B cell (primary cell): ENCODE data around the gene SNAP47. TPM values are rescaled to one million over a fixed set of nuclear protein-coding genes. Genes with fewer than 3 reads are reported as not detected.

ENCODE experiments used
- ATAC-seq: fragments of 200-7000 bp; cut with Tn5 transposase; one replicate; pipeline ENCODE4 v1.10.0; 2021; ENCODE audit warnings: low read depth, mild to moderate bottlenecking, moderate number of reproducible peaks, moderate library complexity
- CTCF ChIA-PET: fragments of 350-600 bp; sonication (Branson Sonifier 250); formaldehyde crosslinking; loops from one replicate; lab custom pipeline; 2021; ENCODE audit warnings: antibody characterized with exemption, inconsistent platforms; lab: Charles Lee
- POLR2A ChIA-PET: fragments of 350-600 bp; sonication (Branson Sonifier 250); formaldehyde crosslinking; loops from one replicate; lab custom pipeline; 2021; ENCODE audit warnings: antibody characterized with exemption; lab: Charles Lee
- DNase-seq: peaks from one replicate; pipeline ENCODE4 v3.0.0; 2013
- H2AFZ ChIP-seq: 2 replicates; pipeline ENCODE4 v1.6.1; 2012; ENCODE audit warnings: mild to moderate bottlenecking, low read depth, low read length; ENCODE audit not compliant: insufficient read depth, poor library complexity, severe bottlenecking
- H3K27ac ChIP-seq, 2 donors: 1 replicate in 1 of 2; 2 replicates in 1 of 2; pipeline ENCODE4 v1.5.1; 2012 to 2013; ENCODE audit warnings: low read length in 2 of 2, mild to moderate bottlenecking in 2 of 2, moderate library complexity in 1 of 2
- H3K27me3 ChIP-seq, 4 experiments: fragments of 200-600 bp in 1 of 4; sonication (generic) in 1 of 4; replicated peaks in 1 of 4; 1 replicate in 2 of 4; 2 replicates in 2 of 4; pipeline versions ENCODE4 v1.6.1 to v1.7.0; 2013 to 2016; ENCODE audit warnings: low read length in 3 of 4, mild to moderate bottlenecking in 2 of 4, mixed read lengths in 1 of 4, moderate library complexity in 1 of 4; ENCODE audit not compliant: insufficient read depth in 4 of 4, control insufficient read depth in 3 of 4; ENCODE audit errors: control extremely low read depth in 1 of 4
- H3K36me3 ChIP-seq, 2 experiments: replicated peaks in 1 of 2; 1 replicate in 1 of 2; 2 replicates in 1 of 2; pipeline versions ENCODE4 v1.6.1 to v1.7.1; 2013; ENCODE audit warnings: low read length in 1 of 2; ENCODE audit not compliant: insufficient read depth in 2 of 2, control insufficient read depth in 1 of 2; ENCODE audit errors: control extremely low read depth in 1 of 2, extremely low read depth in 1 of 2
- H3K4me1 ChIP-seq, 2 donors: fragments of 200-600 bp in 1 of 2; sonication (generic) in 1 of 2; 1 replicate in 1 of 2; 2 replicates in 1 of 2; pipeline versions ENCODE4 v1.5.1 to v1.6.1; 2013 to 2017; ENCODE audit warnings: low read length in 2 of 2; ENCODE audit not compliant: control insufficient read depth in 2 of 2, insufficient read depth in 2 of 2
- H3K4me2 ChIP-seq: replicated peaks from 2 replicates; pipeline ENCODE3; 2012; ENCODE audit warnings: mild to moderate bottlenecking, low read depth, low read length; ENCODE audit not compliant: poor library complexity, severe bottlenecking
- H3K4me3 ChIP-seq, 5 experiments: fragments of 200-600 bp in 1 of 5; sonication (generic) in 1 of 5; 1 replicate in 3 of 5; 2 replicates in 2 of 5; pipeline versions ENCODE4 v1.5.1 to v1.7.0; 2011 to 2016; ENCODE audit warnings: low read length in 4 of 5, mild to moderate bottlenecking in 4 of 5, low read depth in 2 of 5, control low read depth in 1 of 5, moderate library complexity in 1 of 5; ENCODE audit not compliant: insufficient read depth in 1 of 5; ENCODE audit errors: control extremely low read depth in 1 of 5, extremely low read depth in 1 of 5
- H3K79me2 ChIP-seq: fragments of 200-600 bp; sonication (generic); one replicate; pipeline ENCODE4 v1.6.0; 2016; ENCODE audit warnings: low read length; ENCODE audit not compliant: control insufficient read depth, insufficient read depth
- H3K9ac ChIP-seq: fragments of 200-600 bp; sonication (generic); 2 replicates; pipeline ENCODE4 v1.6.1; 2017; ENCODE audit warnings: mild to moderate bottlenecking, low read length, moderate library complexity
- H3K9me3 ChIP-seq, 3 donors: one replicate each; pipeline versions ENCODE4 v1.6.1 to v1.7.1; 2013; ENCODE audit warnings: low read length in 2 of 3; ENCODE audit not compliant: control insufficient read depth in 2 of 3, insufficient read depth in 1 of 3; ENCODE audit errors: control extremely low read depth in 1 of 3
- H4K20me1 ChIP-seq: 2 replicates; pipeline ENCODE4 v1.6.0; 2012; ENCODE audit warnings: mild to moderate bottlenecking, low read length; ENCODE audit not compliant: insufficient read depth, control insufficient read depth, poor library complexity, severe bottlenecking
- H3K27ac Mint-ChIP-seq: one replicate; pipeline ENCODE4 v1.8.0; 2021; ENCODE audit warnings: mixed read lengths
- H3K27me3 Mint-ChIP-seq: one replicate; pipeline ENCODE4 v1.8.0; 2021; ENCODE audit warnings: mixed read lengths
- H3K4me1 Mint-ChIP-seq: one replicate; pipeline ENCODE4 v1.8.0; 2021; ENCODE audit warnings: mixed read lengths
- H3K4me3 Mint-ChIP-seq: one replicate; pipeline ENCODE4 v1.8.0; 2021; ENCODE audit warnings: mixed read lengths
- H3K9me3 Mint-ChIP-seq: one replicate; pipeline ENCODE4 v1.8.0; 2022; ENCODE audit warnings: mixed read lengths; ENCODE audit not compliant: insufficient read depth
- CTCF ChIP-seq: fragments of 200-600 bp; IDR thresholded peaks from one replicate; pipeline ENCODE4 v1.8.0; 2022; ENCODE audit warnings: antibody characterized with exemption, mild to moderate bottlenecking
- EZH2 ChIP-seq: IDR thresholded peaks from 2 replicates; pipeline ENCODE4 v1.6.1; 2012; ENCODE audit warnings: borderline replicate concordance, low read depth, mild to moderate bottlenecking, moderate library complexity, low read length; ENCODE audit not compliant: insufficient read depth, poor library complexity, severe bottlenecking
- WGBS: methylation state at CpG from one replicate; pipeline ENCODE4 v1.1.5; 2013; ENCODE audit warnings: missing lambda C conversion rate; ENCODE audit not compliant: insufficient coverage; 5-methylcytosine and 5-hydroxymethylcytosine counted together
- intact Hi-C: fragments of 100-400 bp; cut with micrococcal nuclease; formaldehyde crosslinking; loops from one replicate; pipeline ENCODE4 v1.10.0; 2022
- polyA plus RNA-seq: library from polyadenylated mRNA; depleted of rRNA; stranded (reverse); fragments of >200 nt; gene quantifications from 2 replicates; pipeline ENCODE4 v1.2.3, GENCODE V29; 2012
- total RNA-seq, 2 donors: library from RNA; stranded (reverse); fragments of 120-200 nt in 1 of 2; gene quantifications; 1 replicate in 1 of 2; 2 replicates in 1 of 2; pipeline versions ENCODE4 v1.2.3 to v1.2.4, GENCODE V29; 2013 to 2022

Gene SNAP47
- total and polyA plus RNA-seq, 2 donors (not counting 1 experiment from before 2014, with no cell fraction given): 25.6 to 34.9 TPM

GRCh38 chr1:227774051-227774731, 39.0 kb downstream of the SNAP47 start:
- no peak overlapping the region for H3K27ac Mint-ChIP-seq
- DNase-seq (no peak), ATAC-seq (no peak)
- Histone ChIP-seq H3K4me1 (no peaks in the 10 kb centered on the region), H3K4me2 (no peak overlapping the region), H4K20me1 (no peaks in the 10 kb centered on the region), H3K27ac (no peak overlapping the region), H3K36me3 (peaks cover 0 to 26% of the 10 kb centered on the region in 2 experiments), H3K27me3 (no peaks in the 10 kb centered on the region), H2AFZ (no peak overlapping the region), H3K79me2 (no peaks in the 10 kb centered on the region), H3K9ac (no peak overlapping the region), H3K9me3 (no peaks in the 10 kb centered on the region), H3K4me3 (no peak overlapping the region)
- CTCF ChIA-PET: interaction anchor here (1.7 kb wide), 1 partner anchor 11 kb away, joined by 3 read pairs; no protein-coding TSS in a partner anchor
- H3K4me1 Mint-ChIP-seq: no peaks in the 10 kb centered on the region
- intact Hi-C loops: no loop called here
- TF ChIP-seq EZH2: no peak
- no peak for TF ChIP-seq CTCF
- H3K4me3 Mint-ChIP-seq: no peak overlapping the region
- no peaks in the 10 kb centered on the region for H3K9me3 Mint-ChIP-seq
- POLR2A ChIA-PET: no interaction called here
- WGBS: 92% methylated on average over 13 of the region's 13 CpGs
- H3K27me3 Mint-ChIP-seq: no peaks in the 10 kb centered on the region
